ENCODE measurements around the gene UQCC3.

GRCh38 chr11:62712861-62713260 is 41.4 kb downstream of the UQCC3 start:
- TF ChIP-seq, protein P1, sequence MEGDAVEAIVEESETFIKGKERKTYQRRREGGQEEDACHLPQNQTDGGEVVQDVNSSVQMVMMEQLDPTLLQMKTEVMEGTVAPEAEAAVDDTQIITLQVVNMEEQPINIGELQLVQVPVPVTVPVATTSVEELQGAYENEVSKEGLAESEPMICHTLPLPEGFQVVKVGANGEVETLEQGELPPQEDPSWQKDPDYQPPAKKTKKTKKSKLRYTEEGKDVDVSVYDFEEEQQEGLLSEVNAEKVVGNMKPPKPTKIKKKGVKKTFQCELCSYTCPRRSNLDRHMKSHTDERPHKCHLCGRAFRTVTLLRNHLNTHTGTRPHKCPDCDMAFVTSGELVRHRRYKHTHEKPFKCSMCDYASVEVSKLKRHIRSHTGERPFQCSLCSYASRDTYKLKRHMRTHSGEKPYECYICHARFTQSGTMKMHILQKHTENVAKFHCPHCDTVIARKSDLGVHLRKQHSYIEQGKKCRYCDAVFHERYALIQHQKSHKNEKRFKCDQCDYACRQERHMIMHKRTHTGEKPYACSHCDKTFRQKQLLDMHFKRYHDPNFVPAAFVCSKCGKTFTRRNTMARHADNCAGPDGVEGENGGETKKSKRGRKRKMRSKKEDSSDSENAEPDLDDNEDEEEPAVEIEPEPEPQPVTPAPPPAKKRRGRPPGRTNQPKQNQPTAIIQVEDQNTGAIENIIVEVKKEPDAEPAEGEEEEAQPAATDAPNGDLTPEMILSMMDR (IDR thresholded peaks at IDR 0.05) = no peak
- no peak for TF ChIP-seq POLR2A (IDR thresholded peaks at IDR 0.05)
